ENCODE data around the gene MPI.

- TF ChIP-seq CTCF (IDR thresholded peaks at IDR 0.05; ENCODE audit: low read depth, low read length) (no peak), MYC (IDR thresholded peaks at IDR 0.05; ENCODE audit: low read depth, low read length) (no peak)
Measured at GRCh38 chr15:74892931-74893330, 3.1 kb downstream of the MPI start.

Data from NB4 (cell line).